Gastroesophageal sphincter (tissue), 3 donors: ENCODE results near the gene SLC29A3.

Source experiments
- CTCF ChIP-seq, 4 experiments: fragments of 200-600 bp in 2 of 4; fragments of 450-650 bp in 2 of 4; sonication (generic) in 1 of 4; IDR thresholded peaks; one replicate each; pipeline ENCODE4 v1.5.1; 2017 to 2019; ENCODE audit warnings: antibody characterized with exemption in 4 of 4, mild to moderate bottlenecking in 2 of 4, moderate library complexity in 2 of 4
- POLR2A ChIP-seq, 2 donors: fragments of 450-650 bp; IDR thresholded peaks; one replicate each; pipeline ENCODE4 v1.6.1; 2017; ENCODE audit warnings: antibody characterized with exemption in 2 of 2, mild to moderate bottlenecking in 2 of 2, moderate library complexity in 1 of 2

- no peak for TF ChIP-seq CTCF (IDR thresholded peaks at IDR 0.05)
- no peak for TF ChIP-seq POLR2A (IDR thresholded peaks at IDR 0.05)
These were observed 37.3 kb upstream of the SLC29A3 start for GRCh38 chr10:71281646-71282322.
